Skeletal muscle satellite cell (primary cell): Measurements from ENCODE around the gene ZDHHC12. TPM values are rescaled to one million over a fixed set of nuclear protein-coding genes. Genes with fewer than 3 reads are reported as not detected.

Experiments used
- H3K27me3 ChIP-seq: 2 replicates; pipeline ENCODE4 v1.7.0; 2013; ENCODE audit warnings: low read length; ENCODE audit not compliant: control insufficient read depth, insufficient read depth
- H3K36me3 ChIP-seq: 2 replicates; pipeline ENCODE4 v1.7.0; 2013; ENCODE audit warnings: mild to moderate bottlenecking, control low read depth, low read length; ENCODE audit not compliant: insufficient read depth
- H3K4me1 ChIP-seq: 2 replicates; pipeline ENCODE4 v1.7.0; 2013; ENCODE audit warnings: low read length; ENCODE audit not compliant: control insufficient read depth, insufficient read depth
- H3K4me2 ChIP-seq: 2 replicates; pipeline ENCODE4 v1.7.0; 2013; ENCODE audit warnings: mild to moderate bottlenecking, low read length
- H3K4me3 ChIP-seq: 2 replicates; pipeline ENCODE4 v1.7.0; 2013; ENCODE audit warnings: low read length
- H3K9ac ChIP-seq: 2 replicates; pipeline ENCODE4 v1.7.0; 2013; ENCODE audit warnings: mild to moderate bottlenecking, low read depth, low read length, moderate library complexity
- H3K9me3 ChIP-seq: replicated peaks from 2 replicates; pipeline ENCODE4 v1.7.0; 2013; ENCODE audit warnings: mild to moderate bottlenecking, control low read depth, low read length
- total RNA-seq: library from RNA; depleted of rRNA; stranded (reverse); fragments of >200 nt; gene quantifications from 2 replicates; pipeline ENCODE4 v1.2.3, GENCODE V29; 2012; rRNA removed

The ZDHHC12 gene, protein sequence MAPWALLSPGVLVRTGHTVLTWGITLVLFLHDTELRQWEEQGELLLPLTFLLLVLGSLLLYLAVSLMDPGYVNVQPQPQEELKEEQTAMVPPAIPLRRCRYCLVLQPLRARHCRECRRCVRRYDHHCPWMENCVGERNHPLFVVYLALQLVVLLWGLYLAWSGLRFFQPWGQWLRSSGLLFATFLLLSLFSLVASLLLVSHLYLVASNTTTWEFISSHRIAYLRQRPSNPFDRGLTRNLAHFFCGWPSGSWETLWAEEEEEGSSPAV
- 22.9 and 28.4 TPM in 2 replicates for total RNA-seq

DNA sequence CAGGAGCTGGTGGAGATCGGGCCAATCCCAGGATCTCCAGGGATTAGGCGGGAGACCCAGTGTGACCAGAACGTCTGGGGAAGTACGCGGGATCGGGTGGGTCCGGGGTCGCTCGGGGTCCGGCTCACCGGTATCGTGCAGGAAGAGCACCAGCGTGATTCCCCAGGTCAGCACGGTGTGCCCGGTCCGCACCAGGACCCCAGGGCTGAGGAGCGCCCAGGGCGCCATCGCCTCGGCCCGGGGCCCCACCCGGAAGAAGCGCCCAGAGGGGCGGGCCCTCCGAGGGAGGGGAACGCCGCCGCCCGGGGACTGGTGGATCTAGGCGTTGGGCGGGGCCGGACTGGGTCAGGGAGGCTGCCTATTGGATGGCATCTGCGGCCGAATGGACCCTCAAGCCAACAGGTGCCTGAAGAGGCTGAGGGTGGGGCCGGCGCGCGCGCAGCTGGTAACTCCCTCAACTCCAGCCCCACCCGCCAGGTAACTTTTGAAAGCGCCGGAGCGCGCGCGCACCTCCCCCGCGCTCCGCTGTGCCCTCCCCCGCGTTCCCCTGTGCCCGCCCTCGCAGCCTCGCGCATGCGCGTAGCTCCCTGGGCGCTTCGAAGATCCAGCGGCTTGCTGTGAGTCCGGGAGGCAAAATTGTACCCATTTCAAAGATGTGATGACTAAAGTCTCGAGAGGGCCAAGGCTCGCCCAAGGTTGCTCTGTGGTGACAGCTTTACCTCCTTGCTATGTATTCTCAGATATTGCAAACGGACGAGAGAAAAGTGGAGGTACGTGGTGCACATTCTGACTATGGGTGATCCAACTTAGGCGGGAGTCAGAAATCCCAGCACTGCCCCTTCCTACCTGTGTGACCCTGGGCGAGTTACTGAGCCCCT is at the start of gene ZDHHC12:
ZDHHC12 (minus strand) TSS at position 262 of the 878 bp plus-strand sequence; CDS start at position 228, 34 bp downstream.
- H3K4me1 ChIP-seq: peaks cover 18% of the 10 kb centered on the region
- H3K4me3 ChIP-seq: peak within 1 kb of the TSS; percentile 90
- H3K9me3 ChIP-seq: no peaks in the 10 kb centered on the region
- peak within 1 kb of the TSS; percentile 77 for H3K9ac ChIP-seq
- H3K36me3 ChIP-seq: peaks cover 4% of the 10 kb centered on the region
- peak within 1 kb of the TSS; percentile 98 for H3K4me2 ChIP-seq
- no peaks in the 10 kb centered on the region for H3K27me3 ChIP-seq

GRCh38 chr9:128773049-128773448 is 49.1 kb upstream of the ZDHHC12 start:
- Histone ChIP-seq H3K9ac (no peak overlapping the region), H3K36me3 (no peaks in the 10 kb centered on the region), H3K9me3 (no peaks in the 10 kb centered on the region), H3K4me3 (no peak overlapping the region), H3K4me1 (peaks cover 14% of the 10 kb centered on the region), H3K27me3 (no peaks in the 10 kb centered on the region), H3K4me2 (no peak overlapping the region)

- no peaks in the 10 kb centered on the region for H3K27me3 ChIP-seq
These were observed 48.0 kb upstream of the ZDHHC12 start, which contains the start of gene ZER1 for GRCh38 chr9:128771745-128772519. TSS of gene ZER1 (minus strand) at chr9:128771927. CDS start at chr9:128755565, 16,362 bp downstream.

GRCh38 chr9:128771094-128771721 is 47.3 kb upstream of the ZDHHC12 start:
- H3K36me3 ChIP-seq: no peaks in the 10 kb centered on the region
- H3K4me2 ChIP-seq: peak overlapping the region; percentile 95
- no peaks in the 10 kb centered on the region for H3K27me3 ChIP-seq
- peak overlapping the region; percentile 90 for H3K9ac ChIP-seq
- no peaks in the 10 kb centered on the region for H3K9me3 ChIP-seq
- peaks cover 14% of the 10 kb centered on the region for H3K4me1 ChIP-seq
- H3K4me3 ChIP-seq: peak overlapping the region; percentile 95

More at GRCh38 chr9:128771745-128772519, 48.0 kb upstream of the ZDHHC12 start, which contains the start of gene ZER1:
- H3K4me2 ChIP-seq: peak within 1 kb of the TSS; percentile 97
- H3K9ac ChIP-seq: peak within 1 kb of the TSS; percentile 90
- H3K4me3 ChIP-seq: peak within 1 kb of the TSS; percentile 95
- no peaks in the 10 kb centered on the region for H3K9me3 ChIP-seq
- no peaks in the 10 kb centered on the region for H3K36me3 ChIP-seq
- H3K4me1 ChIP-seq: peaks cover 14% of the 10 kb centered on the region

DNA sequence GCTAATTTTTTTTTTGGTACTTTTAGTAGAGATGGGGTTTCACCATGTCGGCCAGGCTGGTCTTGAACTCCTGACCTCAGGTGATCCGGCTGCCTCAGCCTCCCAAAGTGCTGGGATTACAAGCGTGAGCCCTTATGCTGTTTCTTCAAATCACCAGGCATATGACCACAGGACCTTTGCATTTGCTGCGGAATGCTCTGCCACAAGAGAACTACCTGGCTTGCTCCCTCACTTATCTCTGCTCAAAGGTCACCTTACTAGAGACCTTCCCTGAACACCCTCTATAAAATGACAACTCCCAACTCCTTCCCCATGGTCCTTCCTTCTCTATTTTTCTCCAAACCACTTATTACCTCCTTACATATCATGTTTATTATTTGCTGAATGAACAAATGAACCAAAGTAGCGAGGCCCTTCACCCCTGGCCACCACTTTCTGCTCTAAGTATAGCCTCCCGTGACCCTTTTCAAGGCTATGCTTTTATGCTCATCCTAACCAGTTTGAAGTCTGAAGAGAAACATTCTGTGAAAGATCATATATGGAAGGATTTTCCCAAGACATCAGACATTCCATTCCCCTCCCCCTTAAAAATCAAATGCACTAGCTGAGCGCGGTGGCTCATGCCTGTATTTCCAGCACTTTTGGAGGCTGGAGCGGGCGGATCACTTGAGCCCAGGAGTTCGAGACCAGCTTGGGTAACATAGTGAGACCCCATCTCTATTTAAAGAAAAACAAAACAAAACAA is 46.5 kb upstream of the ZDHHC12 start:
- peak overlapping the region; percentile 95 for H3K4me2 ChIP-seq
- no peaks in the 10 kb centered on the region for H3K36me3 ChIP-seq
- H3K27me3 ChIP-seq: no peaks in the 10 kb centered on the region
- no peaks in the 10 kb centered on the region for H3K9me3 ChIP-seq
- peak overlapping the region; percentile 90 for H3K9ac ChIP-seq
- peaks cover 14% of the 10 kb centered on the region for H3K4me1 ChIP-seq
- peak overlapping the region; percentile 95 for H3K4me3 ChIP-seq

- no peaks in the 10 kb centered on the region for H3K36me3 ChIP-seq
- H3K4me3 ChIP-seq: no peak overlapping the region
- no peaks in the 10 kb centered on the region for H3K27me3 ChIP-seq
- peaks cover 14% of the 10 kb centered on the region for H3K4me1 ChIP-seq
- H3K9ac ChIP-seq: no peak overlapping the region
- no peaks in the 10 kb centered on the region for H3K9me3 ChIP-seq
- no peak overlapping the region for H3K4me2 ChIP-seq
These were observed 44.7 kb upstream of the ZDHHC12 start for GRCh38 chr9:128768606-128769005.

GRCh38 chr9:128765499-128765898 is 41.6 kb upstream of the ZDHHC12 start:
- Histone ChIP-seq H3K9ac (no peak overlapping the region), H3K36me3 (no peaks in the 10 kb centered on the region)

DNA sequence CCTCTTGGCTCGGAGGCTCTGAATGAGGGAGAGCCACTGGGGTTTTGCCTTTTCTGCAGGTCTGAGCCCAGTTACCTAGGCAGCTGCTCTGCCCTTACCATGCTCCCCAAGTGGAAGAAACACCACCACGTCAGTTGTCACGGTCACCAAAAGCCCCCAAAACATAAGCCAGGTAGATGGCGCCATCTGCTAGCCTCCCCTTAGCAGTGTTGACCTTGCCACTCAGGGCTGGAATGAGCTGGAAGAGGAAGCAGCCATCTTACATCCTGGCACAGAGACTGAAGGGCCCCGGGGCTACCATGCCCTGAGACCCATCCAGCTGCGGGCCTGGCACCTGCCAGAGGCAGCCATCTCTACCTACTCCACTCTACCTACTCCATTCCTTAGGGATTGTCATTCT is 40.4 kb upstream of the ZDHHC12 start:
- Histone ChIP-seq H3K36me3 (no peaks in the 10 kb centered on the region), H3K27me3 (no peaks in the 10 kb centered on the region), H3K9me3 (no peaks in the 10 kb centered on the region), H3K4me1 (no peaks in the 10 kb centered on the region), H3K4me3 (no peak overlapping the region), H3K9ac (no peak overlapping the region), H3K4me2 (no peak overlapping the region)

More at GRCh38 chr9:128765499-128765898, 41.6 kb upstream of the ZDHHC12 start:
- Histone ChIP-seq H3K4me3 (no peak overlapping the region), H3K4me2 (no peak overlapping the region), H3K4me1 (peaks cover 3% of the 10 kb centered on the region), H3K9me3 (no peaks in the 10 kb centered on the region), H3K27me3 (no peaks in the 10 kb centered on the region)

DNA sequence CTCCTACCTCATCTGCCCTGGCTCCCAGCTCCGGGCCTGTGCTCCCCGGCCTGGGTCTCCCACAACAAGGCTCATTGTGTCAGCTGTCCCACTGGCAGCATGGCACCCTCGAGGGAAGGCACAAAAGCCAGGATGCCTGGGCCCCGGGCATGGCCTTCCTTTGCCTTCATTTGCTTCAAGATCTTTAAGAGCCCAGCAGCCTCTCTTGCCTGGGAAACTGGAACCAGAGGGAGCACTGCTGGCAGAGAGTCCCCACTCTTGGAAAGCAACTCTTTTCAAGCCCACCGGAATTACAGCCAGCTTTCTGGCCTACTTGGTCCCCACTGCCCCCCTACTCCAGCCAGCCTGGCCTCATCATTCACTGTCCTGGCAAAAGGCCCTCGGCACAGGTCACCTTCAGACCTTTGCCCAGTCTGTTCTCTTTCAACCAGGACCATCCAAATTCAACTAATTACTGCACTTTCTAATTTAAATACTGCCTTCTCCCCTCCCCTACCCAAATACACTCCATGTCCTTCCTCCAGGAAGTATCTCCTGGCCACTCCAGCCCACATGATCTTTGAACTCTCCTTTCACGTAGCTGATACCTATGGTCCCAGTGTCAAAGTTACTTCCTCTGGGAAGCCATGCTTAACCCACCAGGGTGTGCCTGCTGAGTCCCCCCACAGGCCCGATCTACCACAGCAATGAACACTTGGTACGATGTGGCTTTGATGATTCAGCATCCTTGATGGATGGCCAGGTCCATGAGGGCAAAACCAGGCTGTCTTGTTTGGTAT is 38.9 kb upstream of the ZDHHC12 start:
- Histone ChIP-seq H3K9me3 (no peaks in the 10 kb centered on the region), H3K4me1 (no peaks in the 10 kb centered on the region), H3K27me3 (no peaks in the 10 kb centered on the region), H3K9ac (no peak overlapping the region), H3K4me2 (no peak overlapping the region), H3K36me3 (no peaks in the 10 kb centered on the region), H3K4me3 (no peak overlapping the region)

DNA sequence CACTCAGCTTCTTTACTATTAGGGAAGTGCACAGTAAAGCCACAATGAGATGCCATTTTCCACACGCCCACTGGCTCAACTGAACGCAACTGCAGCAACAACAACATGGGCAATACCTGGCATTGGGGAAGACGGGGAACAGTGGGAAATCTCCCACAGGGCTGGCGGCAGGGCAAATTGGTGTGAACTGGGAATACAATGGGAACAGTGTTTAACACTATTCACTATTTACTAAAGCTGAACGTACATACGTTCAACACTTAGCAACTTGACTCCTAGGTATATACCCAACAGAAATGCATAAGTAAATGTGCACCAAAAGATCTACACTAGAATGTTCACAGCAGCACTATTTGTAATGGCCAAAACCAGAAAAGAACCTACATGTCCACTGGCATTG is 33.7 kb upstream of the ZDHHC12 start:
- no peaks in the 10 kb centered on the region for H3K27me3 ChIP-seq
- H3K36me3 ChIP-seq: peaks cover 8% of the 10 kb centered on the region
- H3K9ac ChIP-seq: no peak overlapping the region
- no peaks in the 10 kb centered on the region for H3K4me1 ChIP-seq
- H3K9me3 ChIP-seq: no peaks in the 10 kb centered on the region
- H3K4me3 ChIP-seq: no peak overlapping the region
- no peak overlapping the region for H3K4me2 ChIP-seq
